CD4-positive, alpha-beta memory T cell (primary cell): ENCODE data around the gene FOXC1. TPM values are rescaled to one million over a fixed set of nuclear protein-coding genes. Genes with fewer than 3 reads are reported as not detected.

Experiments used
- CTCF ChIA-PET: fragments of 350-600 bp; sonication (Branson Sonifier 250); formaldehyde crosslinking; loops from one replicate; lab custom pipeline; 2021; ENCODE audit warnings: inconsistent platforms; ENCODE audit not compliant: partially characterized antibody; lab: Charles Lee
- POLR2A ChIA-PET: fragments of 350-600 bp; sonication (Branson Sonifier 250); formaldehyde crosslinking; loops from one replicate; lab custom pipeline; 2021; ENCODE audit not compliant: partially characterized antibody; lab: Charles Lee
- DNase-seq, 5 donors: peaks; one replicate each; pipeline versions ENCODE4 v3.0.0 to v3.0.0-alpha.2; 2020 to 2022; ENCODE audit warnings: mixed read lengths in 1 of 5
- H3K27ac ChIP-seq: one replicate; pipeline ENCODE4 v1.7.0; 2013; ENCODE audit warnings: low read depth, low read length
- H3K27me3 ChIP-seq: 2 replicates; pipeline ENCODE4 v1.7.0; 2013; ENCODE audit warnings: mild to moderate bottlenecking, low read length, moderate library complexity; ENCODE audit not compliant: insufficient read depth
- H3K36me3 ChIP-seq: 2 replicates; pipeline ENCODE4 v1.7.0; 2013; ENCODE audit warnings: mild to moderate bottlenecking, low read length, moderate library complexity; ENCODE audit not compliant: insufficient read depth
- H3K4me1 ChIP-seq: 2 replicates; pipeline ENCODE4 v1.7.0; 2013; ENCODE audit warnings: mild to moderate bottlenecking, low read length, moderate library complexity; ENCODE audit not compliant: insufficient read depth
- H3K4me3 ChIP-seq, 2 donors: one replicate each; pipeline ENCODE4 v1.7.0; 2013; ENCODE audit warnings: low read length in 2 of 2, mild to moderate bottlenecking in 1 of 2
- H3K9me3 ChIP-seq, 2 donors: one replicate each; pipeline ENCODE4 v1.7.0; 2013; ENCODE audit warnings: low read length in 2 of 2, control low read depth in 1 of 2; ENCODE audit not compliant: control insufficient read depth in 1 of 2
- H3K27ac Mint-ChIP-seq, 7 donors: one replicate each; pipeline ENCODE4 v1.8.0; 2020 to 2021; ENCODE audit warnings: mixed read lengths in 7 of 7, mild to moderate bottlenecking in 6 of 7, inconsistent platforms in 3 of 7, moderate library complexity in 3 of 7
- H3K27me3 Mint-ChIP-seq, 2 donors: one replicate each; pipeline ENCODE4 v1.8.0; 2020 to 2021; ENCODE audit warnings: mixed read lengths in 2 of 2
- H3K36me3 Mint-ChIP-seq, 2 donors: one replicate each; pipeline ENCODE4 v1.8.0; 2020 to 2021; ENCODE audit warnings: mixed read lengths in 2 of 2, inconsistent platforms in 1 of 2, mild to moderate bottlenecking in 1 of 2
- H3K4me1 Mint-ChIP-seq, 4 donors: one replicate each; pipeline ENCODE4 v1.8.0; 2020 to 2021; ENCODE audit warnings: mixed read lengths in 4 of 4, mild to moderate bottlenecking in 1 of 4
- H3K4me3 Mint-ChIP-seq, 8 donors: one replicate each; pipeline ENCODE4 v1.8.0; 2020 to 2021; ENCODE audit warnings: mixed read lengths in 8 of 8, mild to moderate bottlenecking in 7 of 8, moderate library complexity in 6 of 8, inconsistent platforms in 3 of 8
- H3K9me3 Mint-ChIP-seq, 8 donors: one replicate each; pipeline ENCODE4 v1.8.0; 2020 to 2021; ENCODE audit warnings: mixed read lengths in 8 of 8, mild to moderate bottlenecking in 5 of 8, inconsistent platforms in 3 of 8, moderate library complexity in 1 of 8
- intact Hi-C: fragments of 100-400 bp; cut with micrococcal nuclease; formaldehyde crosslinking; loops from one replicate; pipeline ENCODE4 v1.15.1; 2023
- polyA plus RNA-seq, 2 donors: library from polyadenylated mRNA; unstranded; fragments of 300-500 nt; fragmentation: Illumina TruSeq; gene quantifications; one replicate each; pipeline ENCODE4 v1.2.3, GENCODE V29; 2021
- total RNA-seq, 2 experiments: library from RNA; stranded (reverse); gene quantifications; one replicate each; pipeline ENCODE4 v1.2.3, GENCODE V29; 2021

The FOXC1 gene
- total and polyA plus RNA-seq, 4 experiments from 2014 or later: not detected

DNA sequence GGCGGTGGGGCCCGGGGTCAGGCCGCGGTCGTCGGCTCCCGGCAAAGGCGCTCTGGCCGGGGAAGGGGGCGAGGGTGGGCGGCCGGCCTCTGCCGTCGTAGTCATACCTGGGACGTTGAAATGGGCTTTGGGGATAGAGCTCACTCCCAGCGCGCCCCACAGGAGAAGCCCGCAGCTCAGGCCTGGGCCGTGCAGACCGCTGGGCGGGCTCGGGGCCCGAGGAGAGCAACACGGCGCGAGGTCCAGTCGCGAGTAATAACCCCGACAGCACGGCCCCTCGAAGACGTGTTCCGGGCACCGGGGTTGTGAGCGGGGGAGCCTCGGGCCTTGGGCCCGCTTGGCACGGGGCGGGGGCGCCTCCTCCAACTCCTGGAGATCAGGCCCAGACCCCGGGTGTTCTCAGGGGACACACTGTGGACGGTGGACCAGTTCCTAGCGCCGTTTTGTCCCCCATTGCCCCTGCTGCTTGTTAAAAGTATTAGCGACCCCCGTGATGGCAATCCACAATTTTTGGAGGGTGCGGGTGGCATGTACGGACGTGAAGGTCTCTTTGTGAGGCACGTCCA lies 10.9 kb downstream of the FOXC1 start:
- Histone ChIP-seq H3K36me3 (no peaks in the 10 kb centered on the region), H3K9me3 (no peaks in the 10 kb centered on the region), H3K27me3 (peaks cover 9% of the 10 kb centered on the region), H3K27ac (no peak overlapping the region), H3K4me1 (peaks cover 9% of the 10 kb centered on the region), H3K4me3 (no peak overlapping the region)
- Mint-ChIP-seq H3K9me3 (peaks cover 0 to 2% (median 0%) of the 10 kb centered on the region in 8 donors), H3K27ac (no peak overlapping the region), H3K36me3 (peaks cover 4 to 22% of the 10 kb centered on the region in 2 donors), H3K4me3 (no peak overlapping the region), H3K4me1 (peaks cover 6 to 11% (median 8%) of the 10 kb centered on the region in 4 donors), H3K27me3 (peaks cover 46 to 62% of the 10 kb centered on the region in 2 donors)
- ChIA-PET CTCF (no interaction called here), POLR2A (no interaction called here)
- intact Hi-C loops: no loop called here
- DNase-seq: no peak

- Histone ChIP-seq H3K4me1 (peaks cover 15% of the 10 kb centered on the region), H3K27ac (no peak overlapping the region), H3K9me3 (no peaks in the 10 kb centered on the region), H3K36me3 (no peaks in the 10 kb centered on the region), H3K27me3 (peaks cover 11% of the 10 kb centered on the region), H3K4me3 (no peak overlapping the region)
- intact Hi-C loops: no loop called here
- Mint-ChIP-seq H3K9me3 (peaks cover 0 to 2% (median 0%) of the 10 kb centered on the region in 8 donors), H3K27me3 (peaks cover 44 to 60% of the 10 kb centered on the region in 2 donors), H3K4me1 (peaks cover 11 to 17% (median 12%) of the 10 kb centered on the region in 4 donors), H3K36me3 (peaks cover 4 to 22% of the 10 kb centered on the region in 2 donors), H3K27ac (no peak overlapping the region), H3K4me3 (no peak overlapping the region)
- CTCF ChIA-PET: no interaction called here
- no peak for DNase-seq
- POLR2A ChIA-PET: no interaction called here
Measured at GRCh38 chr6:1621070-1621701, 11.5 kb downstream of the FOXC1 start.

DNA sequence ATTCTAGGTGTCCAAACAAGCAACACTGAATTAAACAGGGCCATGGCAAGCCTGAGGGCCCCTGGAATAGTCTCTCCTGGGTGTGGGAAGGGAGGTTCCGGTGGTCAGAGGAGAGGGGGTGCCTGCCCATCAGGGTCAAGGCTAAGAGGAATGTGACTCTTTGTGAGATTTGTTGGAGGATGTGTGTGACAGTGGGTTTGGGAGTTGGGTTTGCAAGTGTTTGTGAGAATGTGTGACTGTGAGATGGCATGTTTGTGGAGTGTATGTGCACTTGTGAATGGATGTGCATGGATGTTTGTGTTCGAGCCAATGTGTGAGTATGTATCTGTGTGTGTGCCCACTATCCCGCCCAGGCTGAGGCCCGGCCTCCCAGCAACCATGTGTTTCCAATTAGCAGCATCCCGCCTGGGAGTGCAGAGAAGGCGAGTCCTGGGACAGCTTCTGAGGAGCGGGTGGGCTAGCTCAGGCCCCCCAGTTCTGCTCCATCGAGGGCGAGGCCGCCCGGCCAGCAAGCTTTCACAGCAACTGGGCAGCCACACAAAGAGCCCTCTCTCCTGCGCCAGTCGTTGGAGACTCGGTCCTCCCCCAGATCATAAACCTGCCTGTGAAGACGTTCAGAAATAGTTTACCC lies 12.6 kb downstream of the FOXC1 start:
- ChIA-PET POLR2A (no interaction called here), CTCF (no interaction called here)
- no peak overlapping the region for H3K27ac ChIP-seq
- H3K27me3 Mint-ChIP-seq: peaks cover 44 to 59% of the 10 kb centered on the region in 2 donors
- peaks cover 11 to 21% (median 16%) of the 10 kb centered on the region in 4 donors for H3K4me1 Mint-ChIP-seq
- H3K27me3 ChIP-seq: peaks cover 18% of the 10 kb centered on the region
- peaks cover 0 to 2% (median 0%) of the 10 kb centered on the region in 8 donors for H3K9me3 Mint-ChIP-seq
- H3K36me3 ChIP-seq: no peaks in the 10 kb centered on the region
- peak overlapping the region in 1 of 7 donors; percentile 5 for H3K27ac Mint-ChIP-seq
- H3K36me3 Mint-ChIP-seq: peaks cover 4 to 22% of the 10 kb centered on the region in 2 donors
- H3K9me3 ChIP-seq: no peaks in the 10 kb centered on the region
- DNase-seq: no peak
- H3K4me3 ChIP-seq: no peak overlapping the region
- peaks cover 15% of the 10 kb centered on the region for H3K4me1 ChIP-seq
- intact Hi-C loops: no loop called here
- H3K4me3 Mint-ChIP-seq: peak overlapping the region in 1 of 8 donors; percentile 21

DNA sequence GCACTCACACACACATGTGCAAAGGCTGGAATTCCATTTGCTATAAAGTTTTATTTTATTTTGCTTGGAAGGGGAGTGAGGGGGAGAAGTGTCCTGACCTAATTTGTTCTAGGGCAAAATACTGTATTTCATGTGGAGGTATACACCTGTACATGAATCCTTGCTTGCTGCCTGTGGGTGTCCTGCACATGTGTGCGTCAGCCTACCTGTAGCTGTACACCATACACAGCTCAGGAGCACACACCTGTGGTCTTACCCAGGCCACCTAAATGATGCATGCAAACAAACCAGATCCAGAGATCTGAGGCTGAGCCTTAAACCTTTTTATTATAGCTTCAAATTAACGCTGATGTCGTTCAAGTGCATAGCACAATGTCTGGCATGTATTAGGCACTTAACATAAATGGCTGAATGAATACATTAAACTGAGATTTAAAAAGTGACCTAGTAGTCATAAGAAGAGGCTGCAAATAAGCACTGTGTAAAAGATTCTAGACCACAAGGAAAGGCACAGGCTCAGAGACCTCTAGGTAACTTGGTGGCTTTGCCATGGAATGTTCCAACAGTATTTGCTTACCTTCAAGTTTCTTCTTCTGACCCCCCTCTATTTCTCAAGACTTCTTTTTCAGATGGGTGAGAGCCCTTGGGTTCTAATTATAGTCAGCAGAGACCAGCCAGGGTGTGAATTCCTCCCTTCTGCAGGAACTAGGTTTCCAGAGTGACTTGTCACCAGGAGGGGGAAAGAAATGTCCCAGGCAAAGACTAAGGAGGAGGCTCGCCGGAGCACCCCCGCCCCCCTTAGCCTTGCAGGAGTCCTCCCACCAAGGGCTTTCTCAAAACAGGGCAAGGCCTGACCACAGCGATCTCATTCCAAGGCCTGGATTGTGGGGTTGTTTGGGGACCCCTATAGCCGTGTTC lies 13.4 kb downstream of the FOXC1 start:
- H3K36me3 Mint-ChIP-seq: peaks cover 4 to 22% of the 10 kb centered on the region in 2 donors
- H3K9me3 Mint-ChIP-seq: peaks cover 0 to 2% (median 0%) of the 10 kb centered on the region in 8 donors
- Histone ChIP-seq H3K36me3 (no peaks in the 10 kb centered on the region), H3K4me1 (peaks cover 15% of the 10 kb centered on the region), H3K27me3 (peaks cover 15% of the 10 kb centered on the region), H3K4me3 (no peak overlapping the region), H3K27ac (no peak overlapping the region), H3K9me3 (no peaks in the 10 kb centered on the region)
- H3K27me3 Mint-ChIP-seq: peaks cover 42 to 59% of the 10 kb centered on the region in 2 donors
- ChIA-PET CTCF (no interaction called here), POLR2A (no interaction called here)
- DNase-seq: no peak
- no peak overlapping the region for H3K27ac Mint-ChIP-seq
- H3K4me3 Mint-ChIP-seq: peak overlapping the region in 6 of 8 donors; percentile 27 to 68 (median 50)
- H3K4me1 Mint-ChIP-seq: peaks cover 11 to 21% (median 16%) of the 10 kb centered on the region in 4 donors
- intact Hi-C loops: no loop called here

DNA sequence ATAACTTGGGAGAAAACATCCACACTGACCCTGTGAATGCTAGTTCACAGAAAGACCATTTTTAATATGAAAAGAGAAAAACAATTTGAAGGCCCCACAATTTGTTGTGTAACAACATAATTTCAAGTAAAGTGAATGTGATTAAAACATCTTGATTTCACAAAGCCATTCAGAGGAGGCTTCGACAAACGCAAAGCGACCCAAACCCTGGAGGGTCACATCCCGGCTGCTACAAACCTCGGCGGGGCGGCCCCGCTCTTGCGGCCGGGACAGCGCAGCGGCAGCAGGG lies 14.0 kb downstream of the FOXC1 start:
- no peak overlapping the region for H3K27ac Mint-ChIP-seq
- H3K4me3 Mint-ChIP-seq: peak overlapping the region in 6 of 8 donors; percentile 20 to 68 (median 50)
- H3K27me3 Mint-ChIP-seq: peaks cover 42 to 59% of the 10 kb centered on the region in 2 donors
- CTCF ChIA-PET: no interaction called here
- H3K9me3 Mint-ChIP-seq: peaks cover 0 to 2% (median 0%) of the 10 kb centered on the region in 8 donors
- Histone ChIP-seq H3K27ac (no peak overlapping the region), H3K4me1 (peaks cover 15% of the 10 kb centered on the region), H3K4me3 (no peak overlapping the region), H3K27me3 (peaks cover 16% of the 10 kb centered on the region), H3K9me3 (no peaks in the 10 kb centered on the region), H3K36me3 (no peaks in the 10 kb centered on the region)
- peaks cover 4 to 22% of the 10 kb centered on the region in 2 donors for H3K36me3 Mint-ChIP-seq
- POLR2A ChIA-PET: no interaction called here
- peaks cover 11 to 21% (median 16%) of the 10 kb centered on the region in 4 donors for H3K4me1 Mint-ChIP-seq
- no peak for DNase-seq
- intact Hi-C loops: no loop called here

GRCh38 chr6:1624058-1624850 lies 14.5 kb downstream of the FOXC1 start:
- Mint-ChIP-seq H3K36me3 (peaks cover 4 to 25% of the 10 kb centered on the region in 2 donors), H3K9me3 (peaks cover 0 to 2% (median 0%) of the 10 kb centered on the region in 8 donors), H3K27ac (no peak overlapping the region), H3K4me1 (peaks cover 11 to 21% (median 16%) of the 10 kb centered on the region in 4 donors), H3K27me3 (peaks cover 45 to 62% of the 10 kb centered on the region in 2 donors), H3K4me3 (peak overlapping the region in 1 of 8 donors; percentile 36)
- Histone ChIP-seq H3K4me1 (peaks cover 15% of the 10 kb centered on the region), H3K27ac (no peak overlapping the region), H3K9me3 (no peaks in the 10 kb centered on the region), H3K36me3 (no peaks in the 10 kb centered on the region), H3K4me3 (no peak overlapping the region), H3K27me3 (peaks cover 19% of the 10 kb centered on the region)
- intact Hi-C loops: no loop called here
- ChIA-PET POLR2A (no interaction called here), CTCF (no interaction called here)
- no peak for DNase-seq
